DMS79 treated with DMSO at 0.1 percent for 48 hours (cell line): Measurements from ENCODE around the gene UMODL1.

Experiments
- DNase-seq: peaks from one replicate; lab custom pipeline; 2025; lab: John Stamatoyannopoulos, UW

UMODL1 gene

GRCh38 chr21:42149656-42150473 lies 78.7 kb downstream of the UMODL1 start:
- DNase-seq: no peak

- DNase-seq: no peak
Measured at GRCh38 chr21:42150474-42151085, 79.5 kb downstream of the UMODL1 start.

GRCh38 chr21:42151148-42151947 lies 80.2 kb downstream of the UMODL1 start:
- DNase-seq: peak; percentile 73

DNA sequence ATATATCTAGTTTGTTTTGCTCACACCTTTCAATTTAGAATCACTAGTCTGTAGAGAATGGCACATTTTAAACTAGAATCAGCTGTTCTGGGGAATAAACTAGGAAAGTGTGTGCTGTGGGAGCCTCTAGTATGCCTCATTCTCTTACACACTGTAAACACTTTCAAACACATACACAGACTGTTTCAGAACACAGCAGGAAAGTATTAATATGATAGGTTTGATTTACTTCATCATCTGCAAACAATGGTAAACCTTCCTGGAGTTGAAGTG lies 80.8 kb downstream of the UMODL1 start:
- no peak for DNase-seq

GRCh38 chr21:42153046-42153686 lies 82.0 kb downstream of the UMODL1 start:
- DNase-seq: no peak

GRCh38 chr21:42153746-42154145 lies 82.6 kb downstream of the UMODL1 start:
- no peak for DNase-seq

DNA sequence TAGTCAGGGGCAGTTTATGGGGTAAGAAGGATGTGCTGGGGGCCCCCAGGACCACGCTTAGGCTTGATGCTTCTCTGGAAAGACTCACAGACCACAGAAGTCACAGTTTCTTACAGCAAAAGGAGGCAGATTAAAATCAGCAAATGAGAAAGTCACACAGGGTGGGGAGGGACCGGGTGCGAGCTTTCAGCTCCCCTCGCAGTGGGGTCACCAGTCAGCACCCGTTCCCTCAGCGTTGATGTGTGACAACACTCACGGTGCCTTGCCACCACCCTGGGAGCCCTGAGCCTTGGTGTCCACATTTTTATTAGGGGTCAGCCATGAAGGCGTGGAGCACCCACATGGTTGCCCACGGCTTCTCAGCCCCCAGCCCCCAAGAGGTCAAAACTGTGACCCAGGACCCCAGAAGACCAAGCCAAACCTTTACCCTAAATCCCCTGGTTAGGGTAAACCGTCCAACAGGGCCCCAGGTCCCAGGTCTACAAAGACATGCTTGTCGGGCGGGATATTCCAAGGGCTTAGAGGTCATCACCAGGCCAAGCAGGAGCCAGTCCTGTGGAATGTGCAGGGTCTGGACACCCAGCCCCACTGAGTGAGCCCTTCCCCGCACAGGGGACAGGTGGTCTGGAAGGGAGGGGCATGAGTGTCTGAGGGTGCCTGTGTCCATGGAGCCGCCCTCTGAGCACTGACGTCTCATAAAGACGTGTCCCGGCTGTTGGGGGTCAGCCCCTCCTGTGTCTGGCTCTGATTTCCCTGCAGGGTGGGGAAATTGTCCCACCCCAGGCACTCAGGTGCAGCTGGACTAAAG lies 83.3 kb downstream of the UMODL1 start:
- no peak for DNase-seq

- no peak for DNase-seq
Measured at GRCh38 chr21:42155045-42155855, 84.1 kb downstream of the UMODL1 start.

DNA sequence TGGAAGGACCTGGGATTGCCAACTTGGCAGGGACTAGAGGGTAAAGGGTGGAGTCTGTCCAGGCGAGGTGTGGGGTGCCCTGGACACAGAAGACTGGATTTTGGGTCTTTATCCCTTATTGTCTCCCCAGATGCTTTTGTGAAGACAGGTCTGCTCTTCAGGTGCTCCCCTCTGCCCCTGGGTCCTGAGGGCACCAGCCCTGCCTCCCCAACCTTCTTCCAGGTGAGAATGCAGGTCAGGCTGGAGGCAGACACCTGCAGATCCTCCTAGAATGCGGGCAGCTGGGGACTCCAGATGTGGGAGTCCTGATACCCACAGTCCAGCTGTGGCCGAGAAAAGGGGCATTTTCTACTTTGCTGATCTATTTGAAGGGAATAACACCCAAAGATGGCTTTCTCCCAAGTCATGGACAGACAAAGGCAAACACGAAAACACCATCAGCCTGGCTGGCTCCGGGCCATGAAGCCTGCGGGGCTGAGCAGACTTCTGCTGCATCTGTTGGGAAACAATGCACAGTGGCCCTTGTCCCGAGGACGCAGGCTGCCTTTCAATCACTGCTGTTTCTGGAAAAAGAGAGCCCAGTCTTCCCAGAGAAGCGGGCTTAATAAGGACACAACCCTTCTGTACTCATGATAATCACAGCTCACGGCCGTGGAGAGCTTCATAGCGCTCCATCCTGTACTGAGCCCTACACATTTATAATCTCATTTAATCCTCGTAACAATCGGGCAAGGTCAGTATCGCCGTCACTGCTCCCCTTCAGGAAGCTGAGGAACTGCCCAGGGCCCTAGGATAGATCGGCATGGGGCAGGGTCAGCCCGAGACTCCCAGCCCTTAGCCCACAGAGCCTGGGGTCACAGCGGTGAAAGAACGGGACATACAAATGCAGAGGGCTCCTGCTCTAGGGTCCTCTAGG lies 85.8 kb downstream of the UMODL1 start:
- DNase-seq: peak; percentile 19

- no peak for DNase-seq
Measured at GRCh38 chr21:42157606-42158310, 86.6 kb downstream of the UMODL1 start.

DNA sequence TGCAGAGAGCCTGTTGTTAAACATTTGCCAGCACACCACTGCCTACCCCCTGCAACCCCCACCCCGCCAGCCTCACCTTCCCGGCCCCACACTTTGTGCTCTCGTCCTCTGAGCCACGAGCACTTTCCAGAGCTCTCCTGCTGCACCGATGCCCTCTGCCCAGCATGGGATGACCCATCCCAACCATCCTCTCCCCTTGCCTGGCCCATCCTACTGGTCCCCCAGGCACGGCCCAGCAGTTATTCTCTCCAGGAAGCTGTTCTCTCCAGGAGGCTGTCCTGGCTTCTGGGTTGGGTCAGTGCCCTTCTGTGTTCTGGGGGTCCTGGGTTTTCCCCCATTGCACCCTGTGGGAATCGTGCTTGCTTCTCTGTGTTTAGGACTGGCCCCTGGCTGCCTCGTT lies 87.7 kb downstream of the UMODL1 start:
- DNase-seq: no peak

- no peak for DNase-seq
Measured at GRCh38 chr21:42159560-42160110, 88.5 kb downstream of the UMODL1 start.

- no peak for DNase-seq
Measured at GRCh38 chr21:42160111-42160721, 89.1 kb downstream of the UMODL1 start.

GRCh38 chr21:42160765-42161164 lies 89.6 kb downstream of the UMODL1 start:
- no peak for DNase-seq

- DNase-seq: no peak
Measured at GRCh38 chr21:42161401-42161955, 90.4 kb downstream of the UMODL1 start.

- DNase-seq: no peak
Measured at GRCh38 chr21:42161956-42162681, 91.0 kb downstream of the UMODL1 start.

DNA sequence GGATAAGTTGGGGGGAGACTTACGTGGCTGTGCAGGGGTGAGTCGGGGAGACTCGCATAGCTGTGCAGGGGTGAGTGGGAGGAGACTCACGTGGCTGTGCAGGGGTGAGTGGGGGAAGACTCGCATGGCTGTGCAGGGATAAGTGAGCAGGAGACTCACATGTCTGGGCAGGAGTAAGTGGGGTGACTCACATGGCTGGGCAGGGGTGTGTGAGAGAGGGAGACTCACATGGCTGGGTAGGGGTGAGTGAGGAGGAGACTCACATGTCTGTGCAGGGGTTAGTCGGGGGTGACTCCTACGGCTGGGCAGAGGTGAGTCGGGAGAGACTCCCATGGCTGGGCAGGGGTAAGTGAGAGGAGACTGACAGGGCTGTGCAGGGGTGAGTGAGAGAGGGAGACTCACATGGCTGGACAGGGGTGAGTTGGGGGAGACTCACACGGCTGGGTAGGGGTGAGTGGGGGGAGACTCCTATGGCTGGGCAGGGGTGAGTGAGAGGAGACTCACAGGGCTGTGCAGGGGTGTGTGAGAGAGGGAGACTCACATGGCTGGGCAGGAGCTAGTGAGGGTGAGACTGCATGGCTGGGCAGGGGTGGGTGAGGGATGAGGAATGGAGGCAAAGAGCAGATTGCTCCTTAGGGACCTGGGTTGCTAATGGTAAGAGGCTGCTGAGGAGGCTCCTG lies 91.9 kb downstream of the UMODL1 start:
- peak; percentile 12 for DNase-seq
